OCI-LY1 (cell line): ENCODE results near the gene C11orf24.

ENCODE experiments used
- H2AFZ ChIP-seq: fragments of 200-600 bp; sonication (generic), shearing (Covaris generic); 2 replicates; pipeline ENCODE4 v1.6.0; 2014; ENCODE audit warnings: antibody characterized with exemption, mild to moderate bottlenecking, low read length
- H3F3A ChIP-seq: fragments of 200-600 bp; sonication (generic), shearing (Covaris generic); 2 replicates; pipeline ENCODE4 v1.6.0; 2014; ENCODE audit warnings: mild to moderate bottlenecking, antibody characterized with exemption, low read length, moderate library complexity; ENCODE audit not compliant: insufficient read depth
- H3K27ac ChIP-seq: fragments of 200-600 bp; sonication (generic); 2 replicates; pipeline ENCODE4 v1.5.1; 2014; ENCODE audit warnings: low read length, mixed run types, mild to moderate bottlenecking, low read depth; ENCODE audit not compliant: poor library complexity, severe bottlenecking
- H3K27me3 ChIP-seq: fragments of 200-600 bp; sonication (generic); 2 replicates; pipeline ENCODE4 v1.6.0; 2014; ENCODE audit warnings: antibody characterized with exemption, mild to moderate bottlenecking, low read length, moderate library complexity; ENCODE audit not compliant: insufficient read depth
- H3K36me3 ChIP-seq: fragments of 200-600 bp; sonication (generic); 2 replicates; pipeline ENCODE4 v1.6.1; 2014; ENCODE audit warnings: mild to moderate bottlenecking, antibody characterized with exemption, low read length, moderate library complexity, mixed read lengths; ENCODE audit not compliant: insufficient read depth
- H3K4me1 ChIP-seq: fragments of 200-600 bp; sonication (generic); 2 replicates; pipeline ENCODE4 v1.5.1; 2014; ENCODE audit warnings: mild to moderate bottlenecking, low read length, moderate library complexity; ENCODE audit not compliant: insufficient read depth, severe bottlenecking
- H3K4me2 ChIP-seq: fragments of 200-600 bp; sonication (generic), shearing (Covaris generic); 2 replicates; pipeline ENCODE4 v1.6.1; 2014; ENCODE audit warnings: low read length
- H3K4me3 ChIP-seq: fragments of 200-600 bp; sonication (generic); 2 replicates; pipeline ENCODE4 v1.5.1; 2014; ENCODE audit warnings: low read length, low read depth, mild to moderate bottlenecking, mixed read lengths; ENCODE audit not compliant: poor library complexity, severe bottlenecking
- H3K79me2 ChIP-seq: fragments of 200-600 bp; shearing (Covaris generic); 2 replicates; pipeline ENCODE4 v1.6.1; 2016; ENCODE audit warnings: mixed run types, low read length, mixed read lengths; ENCODE audit not compliant: insufficient read depth
- H3K9ac ChIP-seq: fragments of 200-600 bp; sonication (generic), shearing (Covaris generic); 2 replicates; pipeline ENCODE4 v1.6.1; 2014; ENCODE audit warnings: mild to moderate bottlenecking, low read length, mixed read lengths
- H3K9me2 ChIP-seq: fragments of 200-600 bp; sonication (generic), shearing (Covaris generic); 2 replicates; pipeline ENCODE4 v1.6.1; 2014; ENCODE audit warnings: low read depth, mild to moderate bottlenecking, low read length, mixed read lengths
- H3K9me3 ChIP-seq: fragments of 200-600 bp; shearing (Covaris generic); 2 replicates; pipeline ENCODE4 v1.6.1; 2014; ENCODE audit warnings: low read length, mixed read lengths
- H4K20me1 ChIP-seq: fragments of 200-600 bp; sonication (generic), shearing (Covaris generic); 2 replicates; pipeline ENCODE4 v1.6.0; 2016; ENCODE audit warnings: mild to moderate bottlenecking, low read length; ENCODE audit not compliant: insufficient read depth
- CTCF ChIP-seq: fragments of 200-600 bp; sonication (generic), shearing (Covaris generic); IDR thresholded peaks from 2 replicates; pipeline ENCODE4 v1.5.1; 2017; ENCODE audit warnings: mild to moderate bottlenecking, antibody characterized with exemption, low read length, moderate library complexity, mixed read lengths
- EZH2 ChIP-seq: fragments of 200-600 bp; sonication (generic), shearing (Covaris generic); IDR thresholded peaks from 2 replicates; pipeline ENCODE4 v1.8.0; 2017; ENCODE audit warnings: borderline replicate concordance, mixed run types, mild to moderate bottlenecking, antibody characterized with exemption, low read length, moderate library complexity, mixed read lengths

Gene C11orf24

GRCh38 chr11:68216171-68216938 is 55.4 kb downstream of the C11orf24 start:
- Histone ChIP-seq H3K9me2 (no peaks in the 10 kb centered on the region), H3K4me2 (no peak overlapping the region), H3K27ac (no peak overlapping the region), H3K9ac (no peak overlapping the region), H3K9me3 (no peaks in the 10 kb centered on the region), H2AFZ (no peak overlapping the region), H3K4me3 (no peak overlapping the region), H3F3A (no peaks in the 10 kb centered on the region), H3K4me1 (peaks cover 22% of the 10 kb centered on the region), H3K27me3 (peaks cover 4% of the 10 kb centered on the region; the same call in 1 of the 2 replicates), H4K20me1 (no peaks in the 10 kb centered on the region), H3K79me2 (no peaks in the 10 kb centered on the region), H3K36me3 (no peaks in the 10 kb centered on the region)
- TF ChIP-seq EZH2 (no peak), CTCF (no peak)

GRCh38 chr11:68215524-68216170 is 56.1 kb downstream of the C11orf24 start:
- peaks cover 22% of the 10 kb centered on the region for H3K4me1 ChIP-seq
- no peak for TF ChIP-seq CTCF
- TF ChIP-seq EZH2, result no peak
- H3F3A ChIP-seq, result no peaks in the 10 kb centered on the region
- no peak overlapping the region for H2AFZ ChIP-seq
- H3K27ac ChIP-seq, result no peak overlapping the region
- H3K9ac ChIP-seq, result no peak overlapping the region
- H3K79me2 ChIP-seq, result no peaks in the 10 kb centered on the region
- no peaks in the 10 kb centered on the region for H3K9me3 ChIP-seq
- H3K4me2 ChIP-seq, result no peak overlapping the region
- no peaks in the 10 kb centered on the region for H4K20me1 ChIP-seq
- peaks cover 4% of the 10 kb centered on the region; the same call in 1 of the 2 replicates for H3K27me3 ChIP-seq
- H3K9me2 ChIP-seq, result no peaks in the 10 kb centered on the region
- H3K4me3 ChIP-seq, result no peak overlapping the region
- H3K36me3 ChIP-seq, result no peaks in the 10 kb centered on the region

GRCh38 chr11:68215087-68215445 is 56.7 kb downstream of the C11orf24 start:
- Histone ChIP-seq H3K4me2 (peak overlapping the region; percentile 92), H3K27ac (no peak overlapping the region), H3K36me3 (no peaks in the 10 kb centered on the region), H3K27me3 (peaks cover 4% of the 10 kb centered on the region; the same call in 1 of the 2 replicates), H3K9me2 (no peaks in the 10 kb centered on the region), H3K9me3 (no peaks in the 10 kb centered on the region), H3K4me3 (peak overlapping the region; percentile 74), H3F3A (no peaks in the 10 kb centered on the region), H3K79me2 (no peaks in the 10 kb centered on the region), H4K20me1 (no peaks in the 10 kb centered on the region), H3K4me1 (peaks cover 22% of the 10 kb centered on the region), H2AFZ (no peak overlapping the region), H3K9ac (no peak overlapping the region; the same call in 1 of the 2 replicates)
- TF ChIP-seq CTCF (peak; percentile 15; the same call in 1 of the 2 replicates), EZH2 (no peak)
